ENCODE measurements around the gene MAP3K20. TPM values are rescaled to one million over a fixed set of nuclear protein-coding genes. Genes with fewer than 3 reads are reported as not detected.

MAP3K20 gene
- total RNA-seq, 2 experiments from 2014 or later: 8.0 to 10.2 TPM

- DNase-seq (no peak), ATAC-seq (no peak)
- Mint-ChIP-seq H3K36me3 (ENCODE audit: low read depth) (no peaks in the 10 kb centered on the region), H3K27me3 (peaks cover 39% of the 10 kb centered on the region), H3K4me3 (peak overlapping the region; percentile 71), H3K4me1 (ENCODE audit: low read depth) (peaks cover 14% of the 10 kb centered on the region), H3K27ac (peak overlapping the region; percentile 69), H3K9me3 (no peaks in the 10 kb centered on the region)
- ChIA-PET CTCF (interaction anchor here (1.4 kb wide), 1 partner anchor 144 kb away, joined by 4 read pairs; no protein-coding TSS in a partner anchor), POLR2A (no interaction called here)
- intact Hi-C loops (cut with micrococcal nuclease): no loop called here
- peak; percentile 8 for TF ChIP-seq CTCF (IDR thresholded peaks at IDR 0.05)
These were observed 428 bp upstream of the MAP3K20 start for GRCh38 chr2:173075056-173075780.

- Mint-ChIP-seq H3K27me3 (peaks cover 43% of the 10 kb centered on the region), H3K36me3 (ENCODE audit: low read depth) (no peaks in the 10 kb centered on the region), H3K4me1 (ENCODE audit: low read depth) (peaks cover 14% of the 10 kb centered on the region), H3K27ac (peak overlapping the region; percentile 72), H3K9me3 (no peaks in the 10 kb centered on the region), H3K4me3 (peak overlapping the region; percentile 77)
- POLR2A ChIA-PET: no interaction called here
- CTCF ChIA-PET: interaction anchor here (0.7 to 3.1 kb wide), 2 partner anchors 49 to 134 kb away, joined by 4 to 19 read pairs; no protein-coding TSS in a partner anchor
- ATAC-seq: peak; percentile 45
- DNase-seq: peak; percentile 43
- TF ChIP-seq CTCF (IDR thresholded peaks at IDR 0.05): no peak
- intact Hi-C loops (cut with micrococcal nuclease): no loop called here
These were observed 1.1 kb downstream of the MAP3K20 start for GRCh38 chr2:173076581-173077345.

- DNase-seq (no peak), ATAC-seq (no peak)
- H3K4me3 Mint-ChIP-seq: peak overlapping the region; percentile 77
- intact Hi-C loops (cut with micrococcal nuclease): no loop called here
- H3K36me3 Mint-ChIP-seq (ENCODE audit: low read depth): no peaks in the 10 kb centered on the region
- ChIA-PET POLR2A (no interaction called here), CTCF (interaction anchor here (0.7 to 3.1 kb wide), 3 partner anchors 50 to 133 kb away, joined by 4 to 19 read pairs (median 9); no protein-coding TSS in a partner anchor)
- TF ChIP-seq CTCF (IDR thresholded peaks at IDR 0.05): no peak
- H3K27me3 Mint-ChIP-seq: peaks cover 41% of the 10 kb centered on the region
- H3K9me3 Mint-ChIP-seq: no peaks in the 10 kb centered on the region
- no peak overlapping the region for H3K27ac Mint-ChIP-seq
- H3K4me1 Mint-ChIP-seq (ENCODE audit: low read depth): peaks cover 14% of the 10 kb centered on the region
These were observed 2.0 kb downstream of the MAP3K20 start for GRCh38 chr2:173077506-173078177.

- no peak for TF ChIP-seq CTCF (IDR thresholded peaks at IDR 0.05)
- no peak overlapping the region for H3K27ac Mint-ChIP-seq
- DNase-seq: no peak
- ChIA-PET CTCF (interaction anchor here (2.8 kb wide), 1 partner anchor 51 kb away, joined by 9 read pairs; no protein-coding TSS in a partner anchor), POLR2A (no interaction called here)
- H3K36me3 Mint-ChIP-seq (ENCODE audit: low read depth): no peaks in the 10 kb centered on the region
- no peak for ATAC-seq
- H3K27me3 Mint-ChIP-seq: peaks cover 38% of the 10 kb centered on the region
- no peaks in the 10 kb centered on the region for H3K9me3 Mint-ChIP-seq
- peaks cover 14% of the 10 kb centered on the region for H3K4me1 Mint-ChIP-seq (ENCODE audit: low read depth)
- intact Hi-C loops (cut with micrococcal nuclease): no loop called here
- H3K4me3 Mint-ChIP-seq: no peak overlapping the region
These were observed 3.5 kb downstream of the MAP3K20 start for GRCh38 chr2:173079141-173079540.

Measured in activated CD8-positive, alpha-beta T cell treated with anti-CD3 and anti-CD28 coated beads for 36 hours (primary cell).